ENCODE data around the gene ATG16L1. TPM values are rescaled to one million over a fixed set of nuclear protein-coding genes. Genes with fewer than 3 reads are reported as not detected.

The ATG16L1 gene
- total and polyA plus RNA-seq, 8 donors = 7.6 to 71.9 (median 10.9) TPM

- H3K4me1 ChIP-seq = peaks cover 0 to 15% (median 5%) of the 10 kb centered on the region in 4 donors
- H3K27ac ChIP-seq = no peak overlapping the region
- intact Hi-C loops (cut with DNase I; ENCODE audit: low total_unique reads) = no loop called here
- no peaks in the 10 kb centered on the region for H3K9me3 ChIP-seq
- no peaks in the 10 kb centered on the region for H3K27me3 ChIP-seq
- WGBS, 5 donors = 90 to 97% (median 91%) methylated on average over 15 of the region's 15 CpGs
- H3K4me3 ChIP-seq = no peak overlapping the region
- H3K36me3 ChIP-seq = no peaks in the 10 kb centered on the region
- TF ChIP-seq EP300 (IDR thresholded peaks at IDR 0.05) = no peak
- TF ChIP-seq CTCF (IDR thresholded peaks at IDR 0.05) = no peak
- no peak for TF ChIP-seq POLR2AphosphoS5 (IDR thresholded peaks at IDR 0.05)
- no peak for TF ChIP-seq POLR2A (IDR thresholded peaks at IDR 0.05)
- DNase-seq = no peak
Measured at GRCh38 chr2:233343171-233343705, 91.8 kb downstream of the ATG16L1 start.

Small RNA genes lying within 50 kb of the gene (small RNA-seq; reads per million reads assigned to genes)
- 0 reads per million in 4 donors for gene RN7SL32P
- 263 to 641 (median 440) reads per million in 4 donors for gene SCARNA5
- 28.5 to 103 (median 42.2) reads per million in 4 donors for gene SCARNA6

Other genes starting within 250 kb of the ATG16L1 start
- 10 to 100 TPM in 3 of 5 donors, 1 to 10 TPM in 2; 4.2 to 30.9 (median 16.9) TPM for gene NGEF, start 238.4 kb upstream of the ATG16L1 start, total RNA-seq
- gene NGEF, start 238.4 kb upstream of the ATG16L1 start, polyA plus RNA-seq = 1 to 10 TPM; 2.6 to 4.2 (median 3.5) TPM
- not detected for gene NEU2, start 219.0 kb upstream of the ATG16L1 start, total RNA-seq
- gene NEU2, start 219.0 kb upstream of the ATG16L1 start, polyA plus RNA-seq = not detected
- 100 to 1,000 TPM in 1 of 5 donors, 10 to 100 TPM in 2, 1 to 10 TPM in 2; 8.1 to 564 (median 11.2) TPM for gene INPP5D, start 191.3 kb upstream of the ATG16L1 start, total RNA-seq
- 1 to 10 TPM; 3.7 to 5.2 (median 4.7) TPM for gene INPP5D, start 191.3 kb upstream of the ATG16L1 start, polyA plus RNA-seq
- 1 to 10 TPM in 1 of 5 donors, not detected in 4; 1.5 TPM for gene SAG, start 56.1 kb downstream of the ATG16L1 start, total RNA-seq
- not detected for gene SAG, start 56.1 kb downstream of the ATG16L1 start, polyA plus RNA-seq
- gene DGKD, start 102.8 kb downstream of the ATG16L1 start, total RNA-seq = 100 to 1,000 TPM; 191 to 471 (median 216) TPM
- 10 to 100 TPM; 21.9 to 85.4 (median 25.2) TPM for gene DGKD, start 102.8 kb downstream of the ATG16L1 start, polyA plus RNA-seq